GM19455 (cell line): ENCODE measurements around the gene GPBP1L1.

Experiments
- ATAC-seq: cut with Tn5 transposase; IDR thresholded peaks from one replicate; pipeline ENCODE4 v1.9.1; 2021; ENCODE audit not compliant: unreplicated experiment

Gene GPBP1L1

GRCh38 chr1:45643321-45643720 lies 43.0 kb downstream of the GPBP1L1 start:
- ATAC-seq, result no peak

DNA sequence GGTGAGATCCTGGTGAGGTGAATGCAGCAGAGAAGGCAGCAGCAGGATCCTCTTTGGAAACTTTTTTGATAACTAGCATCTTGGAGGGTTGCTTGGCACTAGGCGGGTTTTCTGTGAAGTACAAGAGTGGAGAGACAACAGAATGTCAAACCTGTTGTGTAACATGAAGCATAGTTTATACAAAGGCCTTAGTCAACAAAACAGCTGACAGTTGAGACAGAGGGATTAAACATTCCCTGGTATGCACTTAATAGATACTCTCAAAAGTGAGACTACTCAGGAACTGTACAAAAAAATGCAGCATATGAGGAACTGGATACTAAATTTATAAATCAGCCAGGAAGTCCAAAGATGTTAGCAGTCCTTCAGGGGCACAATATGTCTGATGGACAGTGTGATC lies 46.0 kb downstream of the GPBP1L1 start:
- ATAC-seq, result no peak

DNA sequence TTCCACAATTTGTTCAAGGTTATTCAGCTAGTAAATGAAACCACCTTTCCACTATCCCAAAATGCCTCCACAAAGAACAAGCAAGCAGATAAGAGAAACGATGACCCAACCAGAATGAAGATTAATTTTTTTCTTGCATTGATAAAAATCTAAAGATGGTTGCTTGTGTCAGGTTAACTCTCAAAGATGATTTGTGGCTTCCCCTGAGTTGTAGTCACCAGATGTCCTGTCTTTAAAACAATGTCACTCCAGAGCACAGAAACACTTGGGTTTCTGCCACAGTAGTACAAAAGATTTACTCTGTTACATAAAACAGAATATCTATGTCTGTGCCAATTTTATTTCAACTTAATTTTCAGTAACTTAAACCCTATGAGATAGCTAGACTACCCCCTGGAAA lies 51.1 kb downstream of the GPBP1L1 start:
- no peak for ATAC-seq

GRCh38 chr1:45630429-45630828 lies 55.9 kb downstream of the GPBP1L1 start:
- no peak for ATAC-seq

GRCh38 chr1:45629035-45629434 lies 57.3 kb downstream of the GPBP1L1 start:
- no peak for ATAC-seq

DNA sequence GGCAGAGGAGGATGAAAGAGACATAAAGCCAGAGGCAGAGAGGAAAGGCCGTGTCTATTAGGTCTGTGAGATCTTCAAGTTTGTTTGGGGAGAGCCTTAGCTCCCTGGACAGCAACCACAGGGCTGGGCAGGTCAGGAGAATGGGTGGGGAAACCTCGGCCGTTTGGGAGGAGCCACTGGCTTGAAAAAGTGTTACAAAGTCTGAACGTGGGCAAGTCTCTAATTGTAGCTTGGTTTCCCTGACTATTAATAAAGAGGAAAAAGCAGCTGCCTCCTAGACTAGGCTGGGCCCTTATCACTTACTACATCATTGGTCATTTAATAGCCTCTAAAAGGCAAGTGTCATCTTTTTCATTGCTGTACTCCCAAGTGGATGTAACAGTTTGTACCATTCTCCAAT lies 62.4 kb downstream of the GPBP1L1 start, which contains the start of gene CCDC17:
Gene CCDC17, minus strand, starts transcription at position 83 of the 400 bp plus-strand sequence. CDS start 145 bp downstream, outside the sequence.
- no peak for ATAC-seq

DNA sequence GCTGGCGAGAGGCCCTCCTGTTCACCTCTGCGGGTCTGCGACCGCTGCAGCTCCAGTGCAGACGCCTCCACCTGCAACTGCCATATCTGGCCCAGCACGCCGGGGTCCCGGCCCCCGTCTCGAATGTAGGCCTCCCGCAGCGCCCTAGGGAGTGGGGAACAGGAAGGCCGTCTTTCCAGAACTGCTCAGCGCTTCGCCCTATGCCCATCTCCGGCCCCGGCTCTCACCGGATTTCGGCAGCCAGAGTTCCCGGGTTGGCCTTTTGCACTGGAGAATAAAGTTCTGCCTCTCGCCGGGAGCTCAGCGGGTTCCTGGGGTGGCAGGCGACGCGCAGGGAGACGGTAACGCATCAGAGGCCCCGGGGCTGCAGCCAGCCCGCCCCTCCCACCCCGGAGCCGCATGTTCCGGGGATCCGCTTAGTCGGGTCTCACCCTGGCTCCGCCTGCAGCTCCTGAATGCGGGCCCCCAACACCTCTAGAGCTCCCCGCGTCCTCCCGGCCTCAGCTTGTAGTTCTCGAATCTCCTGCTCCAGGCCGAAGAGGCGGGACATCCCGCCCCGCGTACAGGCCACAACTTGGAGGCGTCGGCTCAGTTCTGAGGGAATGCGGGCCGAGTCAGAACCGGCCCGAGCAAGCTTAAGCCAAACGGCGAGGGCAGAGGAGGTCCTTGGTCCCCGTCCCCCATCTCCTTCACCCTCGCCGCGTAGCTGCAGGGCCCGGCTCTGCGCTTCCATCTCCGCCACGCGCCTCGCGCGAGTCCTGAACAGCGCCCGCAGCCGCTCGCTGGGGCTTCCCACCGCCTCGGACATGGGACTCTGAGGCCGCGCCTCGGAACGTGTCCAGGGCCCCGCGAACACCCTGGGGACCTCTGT lies 63.6 kb downstream of the GPBP1L1 start:
- no peak for ATAC-seq

DNA sequence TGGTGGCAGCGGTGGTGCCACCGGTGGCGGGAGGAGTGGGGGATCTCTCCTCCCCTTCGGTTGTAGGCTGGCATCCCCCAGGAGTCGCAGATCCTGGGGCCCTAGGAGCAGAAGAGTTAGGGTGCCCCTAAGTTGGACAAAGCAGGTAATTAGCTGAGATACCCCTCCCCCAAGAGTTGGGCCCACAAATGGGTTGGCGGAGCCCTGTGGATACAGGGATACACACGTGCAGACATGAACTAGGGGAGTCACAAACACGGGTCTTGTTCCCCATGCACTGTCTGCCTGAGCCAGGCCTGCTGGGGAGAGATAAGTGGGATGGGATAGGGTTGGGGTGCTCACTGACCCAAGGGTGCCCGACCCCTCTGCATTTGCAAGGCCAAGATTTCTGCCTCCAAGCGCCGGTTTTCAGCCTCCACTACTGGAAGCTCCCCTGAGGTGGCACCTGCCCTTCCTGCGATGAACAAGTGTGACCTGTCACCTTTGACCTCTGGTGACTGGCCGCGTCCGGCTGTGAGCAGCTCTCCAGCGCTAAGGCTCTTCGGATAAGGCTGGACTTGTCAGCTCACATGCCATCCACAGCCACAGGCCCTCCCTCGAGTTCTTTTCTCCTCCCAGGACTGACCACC lies 64.3 kb downstream of the GPBP1L1 start:
- ATAC-seq, result no peak

DNA sequence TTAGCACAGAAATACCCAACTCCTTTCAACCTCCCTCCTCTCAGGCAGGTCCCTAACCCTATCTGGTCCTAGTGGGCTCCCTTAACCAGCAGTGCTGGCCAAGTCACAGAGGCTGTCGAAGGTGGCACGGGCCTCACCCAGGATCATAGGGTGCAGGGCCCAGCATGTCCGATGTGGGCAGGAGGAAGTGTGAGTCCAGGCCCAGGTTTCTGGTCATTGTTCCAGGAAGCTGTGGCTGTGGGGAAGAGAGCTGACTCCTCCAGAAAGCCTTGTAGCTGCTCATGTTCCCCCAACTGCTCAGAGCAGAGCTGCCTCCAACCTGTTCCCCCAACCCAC lies 64.9 kb downstream of the GPBP1L1 start:
- no peak for ATAC-seq

DNA sequence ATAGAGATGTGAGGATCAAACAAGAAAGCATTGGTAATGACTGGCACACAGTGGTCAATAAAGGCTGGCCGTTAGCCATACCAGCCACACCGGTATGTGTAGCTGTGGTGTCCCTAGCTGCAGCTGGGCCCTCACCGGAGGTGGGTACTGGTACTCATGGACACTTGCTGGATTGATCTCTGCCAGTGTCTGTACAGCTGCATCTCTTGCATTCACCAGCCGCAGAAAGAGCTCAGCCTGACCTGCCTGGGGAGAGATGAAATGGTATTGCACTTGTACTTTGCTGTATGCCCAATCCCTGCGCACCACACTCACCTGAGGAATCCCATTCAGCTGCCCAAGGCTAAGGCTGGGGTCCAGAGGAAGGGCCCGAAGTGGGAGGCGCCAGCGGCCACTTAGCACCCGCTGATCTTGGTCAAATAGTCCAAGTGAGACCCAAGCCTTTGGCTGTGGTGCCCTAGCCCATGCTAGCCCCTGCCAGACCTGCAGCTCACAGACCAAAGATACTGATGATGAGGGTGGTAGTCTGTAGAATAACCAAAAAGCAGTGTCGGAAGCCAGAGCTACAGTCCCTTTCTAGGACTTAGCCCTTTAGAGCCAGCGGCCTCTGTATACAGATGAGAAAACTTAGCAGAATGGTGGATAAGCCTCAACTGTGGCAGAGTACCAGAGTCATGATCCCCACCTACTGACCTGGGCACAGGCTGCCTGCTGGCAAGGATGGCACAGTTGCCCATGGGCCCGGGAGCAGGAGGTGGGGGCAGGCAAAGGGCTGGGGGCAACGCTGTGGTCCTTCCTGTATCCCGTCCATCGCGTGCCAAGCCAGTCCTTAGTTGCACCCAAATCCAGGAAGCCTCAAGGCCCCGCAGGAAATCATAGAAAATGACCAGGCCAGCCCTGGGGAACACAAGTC lies 65.5 kb downstream of the GPBP1L1 start:
- no peak for ATAC-seq

- ATAC-seq, result no peak
Measured at GRCh38 chr1:45619149-45619921, 67.0 kb downstream of the GPBP1L1 start.

DNA sequence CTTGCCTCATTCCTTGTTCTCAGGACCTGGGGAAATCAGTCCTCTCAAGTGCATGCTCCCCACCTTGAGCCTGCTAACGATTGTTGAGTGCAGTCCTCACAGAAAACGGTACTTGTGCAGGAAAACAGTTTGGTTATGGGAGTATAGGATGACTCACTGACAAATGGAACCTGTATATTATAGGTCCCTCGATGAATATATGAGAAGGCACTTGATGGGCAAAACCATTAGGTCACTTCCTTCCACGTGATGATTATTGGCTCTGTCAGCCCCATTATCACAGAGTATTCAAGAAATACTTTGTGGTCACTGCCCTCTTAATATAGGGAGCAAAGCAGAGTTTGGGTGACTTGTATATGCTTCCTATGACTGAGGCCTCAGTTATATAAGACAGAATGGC lies 68.7 kb downstream of the GPBP1L1 start:
- ATAC-seq, result no peak

GRCh38 chr1:45615885-45616284 lies 70.4 kb downstream of the GPBP1L1 start:
- ATAC-seq, result no peak

- ATAC-seq, result no peak
Measured at GRCh38 chr1:45612941-45613579, 73.3 kb downstream of the GPBP1L1 start.

- ATAC-seq, result no peak
Measured at GRCh38 chr1:45610589-45611226, 75.6 kb downstream of the GPBP1L1 start.

DNA sequence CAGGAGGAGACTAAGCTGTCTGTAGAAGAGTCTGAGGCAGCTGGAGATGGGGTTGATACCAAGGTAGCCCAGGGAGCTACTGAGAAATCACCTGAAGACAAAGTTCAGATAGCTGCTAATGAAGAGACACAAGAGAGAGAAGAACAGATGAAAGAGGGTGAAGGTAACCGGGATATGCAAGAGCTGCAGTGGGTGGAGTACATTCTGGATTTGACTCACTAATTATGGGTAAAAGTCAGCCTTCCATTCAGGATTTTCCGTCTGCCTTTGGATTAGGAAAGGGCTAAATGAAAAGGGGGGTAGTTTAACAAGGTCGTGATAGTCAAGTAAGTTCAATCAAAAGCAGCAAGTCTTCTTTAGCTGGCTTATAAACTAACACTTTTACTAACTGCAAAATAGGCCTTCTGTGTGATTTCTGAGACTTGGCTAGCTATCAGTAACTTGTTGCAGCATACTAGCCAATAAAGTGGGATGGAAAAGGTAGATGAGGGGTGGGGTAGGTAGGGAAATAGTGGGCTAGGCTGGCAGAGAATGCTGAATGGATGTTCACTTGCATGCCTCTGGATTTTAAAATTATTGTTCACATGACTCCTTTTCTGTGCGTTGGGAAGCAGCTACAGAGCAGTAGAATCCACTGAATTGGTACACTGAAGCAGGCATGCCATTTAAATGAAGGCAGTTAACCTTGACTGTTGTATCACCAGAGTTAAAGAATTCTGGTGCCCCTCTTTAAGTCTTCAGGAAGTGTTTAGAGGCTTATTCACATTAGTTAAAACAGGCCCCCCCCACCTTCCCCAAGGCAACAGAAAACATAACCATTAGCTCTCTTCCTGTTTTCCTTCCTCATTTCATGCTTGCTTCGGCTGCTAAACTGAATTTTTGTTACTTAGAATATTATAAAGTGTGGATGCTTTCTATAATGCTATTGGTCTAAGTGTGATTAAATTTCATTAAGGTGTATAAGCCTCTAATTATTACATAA lies 77.9 kb downstream of the GPBP1L1 start:
- no peak for ATAC-seq

DNA sequence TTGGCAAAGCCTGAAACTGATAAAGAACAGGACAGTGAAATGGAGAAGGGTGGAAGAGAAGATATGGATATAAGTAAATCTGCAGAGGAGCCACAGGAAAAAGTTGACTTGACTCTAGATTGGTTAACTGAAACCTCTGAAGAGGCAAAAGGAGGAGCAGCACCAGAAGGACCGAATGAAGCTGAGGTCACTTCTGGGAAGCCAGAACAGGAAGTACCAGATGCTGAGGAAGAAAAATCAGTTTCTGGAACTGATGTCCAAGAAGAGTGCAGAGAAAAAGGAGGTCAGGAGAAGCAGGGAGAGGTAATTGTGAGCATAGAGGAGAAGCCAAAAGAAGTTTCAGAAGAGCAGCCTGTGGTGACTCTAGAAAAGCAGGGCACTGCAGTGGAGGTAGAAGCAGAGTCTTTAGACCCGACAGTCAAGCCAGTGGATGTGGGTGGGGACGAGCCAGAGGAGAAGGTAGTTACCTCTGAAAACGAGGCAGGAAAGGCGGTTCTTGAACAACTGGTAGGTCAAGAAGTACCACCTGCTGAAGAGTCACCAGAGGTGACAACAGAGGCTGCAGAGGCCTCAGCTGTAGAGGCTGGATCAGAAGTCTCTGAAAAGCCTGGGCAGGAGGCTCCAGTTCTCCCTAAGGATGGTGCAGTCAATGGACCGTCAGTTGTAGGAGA lies 78.8 kb downstream of the GPBP1L1 start:
- ATAC-seq, result no peak

DNA sequence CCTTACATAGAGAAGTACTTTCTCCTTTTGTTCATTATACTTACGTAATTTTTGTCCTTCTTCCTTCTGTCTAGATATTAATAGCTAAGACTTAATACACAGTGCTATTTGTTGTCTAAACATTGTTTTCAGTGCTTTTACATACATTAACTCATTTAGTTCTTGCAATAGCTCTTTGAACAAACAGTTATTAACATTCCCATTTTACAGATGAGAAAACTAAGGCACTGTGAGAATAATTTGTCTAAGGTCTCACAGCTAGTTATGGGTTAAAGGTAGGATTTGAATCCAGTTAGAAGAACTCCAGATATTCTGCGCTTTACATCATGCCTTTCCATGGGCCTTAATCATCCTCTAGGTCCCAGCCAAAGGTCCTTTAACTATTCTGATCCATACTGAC lies 82.1 kb downstream of the GPBP1L1 start:
- no peak for ATAC-seq
